GM18520 (cell line): ENCODE results near the gene CD200R1L.

Experiments
- ATAC-seq: cut with Tn5 transposase; IDR thresholded peaks from one replicate; pipeline ENCODE4 v1.9.1; 2021; ENCODE audit not compliant: unreplicated experiment

The CD200R1L gene

GRCh38 chr3:112769286-112769978, 77.2 kb downstream of the CD200R1L start:
- no peak for ATAC-seq

- ATAC-seq, result no peak
Observed at GRCh38 chr3:112767777-112768176, 78.9 kb downstream of the CD200R1L start.

GRCh38 chr3:112767177-112767576, 79.5 kb downstream of the CD200R1L start:
- ATAC-seq, result peak; percentile 56
